Stimulated activated CD4-positive, alpha-beta T cell treated with anti-CD3 and anti-CD28 coated beads, Interleukin-4, amount 100 ng/mL, for 48 hours (primary cell): ENCODE results near the gene APOH.

Experiments used
- DNase-seq, 2 donors: peaks; one replicate each; pipeline ENCODE4 v3.0.0-alpha.2; 2020; ENCODE audit warnings: low read depth in 2 of 2

Gene APOH

DNA sequence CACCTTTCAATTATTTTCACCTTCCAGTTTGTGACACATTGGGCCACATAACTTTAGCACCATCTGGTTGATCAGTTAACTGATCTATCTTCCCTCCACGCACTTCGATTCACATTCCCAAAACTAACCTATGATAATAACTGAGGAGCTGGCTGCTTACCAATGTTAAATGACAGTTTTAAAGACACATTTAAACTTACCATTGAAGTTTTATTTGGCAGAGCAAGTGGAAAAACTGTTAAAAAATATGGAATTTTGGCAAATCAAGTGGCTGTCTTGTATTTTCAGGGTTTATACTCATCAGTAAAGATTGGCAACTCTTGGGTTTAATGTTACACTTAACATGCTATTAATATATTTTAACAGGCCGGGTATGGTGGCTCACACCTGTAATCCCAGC is 5.4 kb upstream of the APOH start:
- no peak for DNase-seq

DNA sequence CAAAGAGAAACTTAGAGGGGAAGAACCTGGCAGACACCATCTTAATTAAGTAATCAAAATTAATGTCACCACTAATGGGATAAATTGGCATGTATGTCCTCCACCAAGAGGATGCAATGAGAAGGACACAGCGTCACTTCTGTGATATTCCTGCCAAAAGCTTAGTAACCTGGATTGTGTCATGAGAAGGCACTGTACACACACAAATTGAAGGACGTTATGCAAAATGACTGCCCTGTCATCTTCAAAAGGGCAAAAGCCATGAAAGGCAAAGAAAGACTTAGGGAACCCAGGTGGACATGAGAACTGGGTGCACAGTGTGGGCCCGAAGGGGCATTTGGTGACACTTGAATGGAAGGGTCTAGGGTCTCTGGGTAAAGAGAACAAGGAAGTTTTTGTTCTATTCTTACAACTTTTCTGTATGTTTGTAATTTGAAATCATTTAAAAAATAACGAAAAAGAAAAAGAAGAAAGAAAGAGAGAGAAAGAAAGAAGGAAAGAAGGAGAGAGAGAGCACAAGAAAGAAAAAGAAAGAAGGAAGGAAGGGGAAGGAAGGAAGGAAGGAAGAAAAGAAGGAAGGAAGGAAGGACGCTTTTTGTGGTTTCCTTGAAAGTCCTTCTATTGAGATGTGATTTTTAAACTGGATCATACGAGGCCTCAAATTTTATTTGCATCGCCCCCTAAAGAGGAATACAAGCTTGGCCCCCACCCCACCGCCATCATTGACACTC is 4.0 kb upstream of the APOH start:
- no peak for DNase-seq

DNA sequence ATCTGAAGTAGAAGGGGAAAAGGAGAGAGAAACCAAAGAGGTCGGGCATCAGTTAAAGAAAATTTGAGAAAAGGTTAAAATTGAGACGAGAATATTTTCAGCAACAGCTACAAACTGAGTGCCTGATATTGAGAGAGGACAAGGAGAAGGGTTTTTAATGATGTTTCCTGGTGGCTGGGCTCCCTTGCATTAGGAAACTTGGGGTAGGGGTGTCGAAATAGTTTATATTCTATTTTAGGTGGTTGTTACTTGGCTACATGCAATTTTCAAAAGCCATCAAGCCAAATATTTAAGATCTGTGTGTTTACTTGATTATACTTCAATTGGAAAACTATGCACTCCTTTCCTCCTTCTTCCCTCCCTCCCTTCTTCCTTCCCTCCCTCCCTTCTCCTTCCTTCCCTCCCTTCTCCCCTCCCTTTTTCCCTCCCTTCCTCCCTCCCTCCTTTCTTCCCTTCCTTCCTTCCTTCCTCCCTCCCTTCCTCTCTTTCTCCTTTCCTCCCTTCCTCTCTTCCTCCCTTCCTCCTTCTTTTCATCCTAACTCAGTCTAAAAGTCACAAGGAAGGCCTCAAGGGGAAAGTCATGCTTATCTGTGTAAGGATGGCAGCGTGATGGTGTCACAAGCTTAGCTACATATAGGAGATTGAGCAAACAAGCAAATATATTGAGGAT is 1.8 kb upstream of the APOH start:
- DNase-seq: no peak

DNA sequence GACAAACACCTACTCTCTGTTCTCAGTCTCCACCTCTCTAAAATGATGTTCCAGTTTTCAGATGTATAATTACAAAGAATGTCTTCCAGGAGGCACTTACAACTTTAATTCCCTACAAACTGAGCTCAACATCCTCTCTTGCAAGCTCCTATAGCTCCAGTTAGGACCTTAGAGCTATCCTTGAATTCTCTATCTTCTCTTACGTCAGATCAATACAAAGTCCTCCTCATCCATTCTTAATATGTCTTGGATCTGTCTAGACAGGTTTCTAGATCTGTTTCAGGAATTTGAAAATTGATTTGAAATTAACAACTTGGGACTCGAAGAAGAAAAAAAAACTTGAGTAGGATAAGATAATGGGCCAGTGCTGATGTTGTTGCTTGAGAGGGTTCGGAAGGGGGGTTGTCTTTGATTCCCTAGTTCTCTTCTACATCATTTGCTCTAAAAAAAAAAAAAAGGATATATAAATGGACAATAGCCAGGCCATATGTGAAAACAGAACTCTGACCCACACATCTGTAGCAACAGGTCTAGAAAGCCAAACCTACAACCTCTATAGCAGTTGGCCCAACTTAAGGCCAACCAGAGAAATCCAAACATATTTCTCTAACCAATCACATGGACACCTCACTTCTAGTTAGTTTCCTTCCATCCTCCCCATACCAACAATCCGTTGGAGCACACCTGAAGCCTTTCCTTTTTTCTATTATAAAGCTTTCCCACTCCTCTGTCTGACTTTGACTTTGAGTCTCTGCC is 746 bp upstream of the APOH start:
- no peak for DNase-seq

DNA sequence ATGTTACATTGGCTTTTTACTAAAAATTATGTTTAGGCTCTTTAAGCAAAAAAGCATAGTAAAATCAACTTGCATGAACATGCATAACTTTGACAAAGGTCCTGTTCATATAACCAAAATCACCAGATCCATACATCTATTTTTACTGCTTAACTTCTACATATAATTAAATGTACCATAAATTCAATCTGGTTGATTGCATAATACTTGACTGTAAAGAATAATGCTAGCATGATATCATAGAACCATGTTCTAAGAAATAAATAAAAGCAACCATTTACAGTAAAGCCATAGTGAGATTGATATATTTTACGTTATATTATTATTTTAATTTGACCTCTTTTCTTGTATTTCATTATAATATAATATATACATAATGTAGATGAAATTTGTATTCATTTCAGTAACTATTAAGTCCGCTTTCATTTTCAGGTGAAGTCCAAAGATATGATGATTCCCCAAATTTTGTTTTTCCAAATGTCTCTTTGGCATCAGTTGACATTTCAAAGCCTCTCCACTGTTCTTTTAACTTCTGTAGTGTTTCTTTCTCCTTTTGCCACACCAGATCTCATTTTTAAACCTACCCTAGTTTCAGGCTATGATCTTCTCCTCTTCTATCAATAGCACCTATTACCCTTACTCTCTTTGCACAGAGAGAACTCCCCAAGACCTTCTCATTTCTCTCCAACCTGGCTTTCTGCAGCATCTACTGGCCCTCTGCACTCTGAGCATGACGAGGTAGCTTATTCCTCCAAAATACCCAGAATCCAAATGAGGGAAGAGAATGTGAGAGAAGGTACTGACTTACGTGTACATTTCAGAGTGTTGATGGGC is 1.8 kb downstream of the APOH start:
- DNase-seq: no peak

DNA sequence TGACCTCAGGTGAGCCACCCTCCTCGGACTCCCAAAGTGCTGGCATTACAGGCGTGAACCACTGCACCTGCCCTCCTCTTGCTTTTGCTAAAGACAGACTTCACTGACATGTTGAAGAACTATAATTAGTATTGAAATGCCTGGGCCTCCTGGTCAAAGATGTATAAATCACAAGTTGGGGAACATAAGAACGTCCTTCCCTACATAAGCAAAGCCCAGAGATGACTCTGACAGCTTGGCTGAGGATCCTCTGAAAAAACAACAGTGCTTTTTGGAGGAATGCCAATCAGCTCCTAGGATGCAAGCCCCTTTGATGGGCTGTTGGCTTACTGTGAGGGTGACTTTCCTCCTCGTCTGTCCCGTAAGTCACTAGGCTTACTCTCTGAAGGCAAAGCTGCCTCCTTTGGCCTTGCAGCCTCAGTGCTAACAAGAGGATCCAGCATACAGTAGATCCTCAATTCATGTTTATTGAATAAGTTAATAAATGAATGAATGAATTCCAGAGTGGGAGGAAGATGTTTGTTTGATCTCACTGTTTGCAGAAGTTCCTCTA is 6.3 kb downstream of the APOH start:
- no peak for DNase-seq

DNA sequence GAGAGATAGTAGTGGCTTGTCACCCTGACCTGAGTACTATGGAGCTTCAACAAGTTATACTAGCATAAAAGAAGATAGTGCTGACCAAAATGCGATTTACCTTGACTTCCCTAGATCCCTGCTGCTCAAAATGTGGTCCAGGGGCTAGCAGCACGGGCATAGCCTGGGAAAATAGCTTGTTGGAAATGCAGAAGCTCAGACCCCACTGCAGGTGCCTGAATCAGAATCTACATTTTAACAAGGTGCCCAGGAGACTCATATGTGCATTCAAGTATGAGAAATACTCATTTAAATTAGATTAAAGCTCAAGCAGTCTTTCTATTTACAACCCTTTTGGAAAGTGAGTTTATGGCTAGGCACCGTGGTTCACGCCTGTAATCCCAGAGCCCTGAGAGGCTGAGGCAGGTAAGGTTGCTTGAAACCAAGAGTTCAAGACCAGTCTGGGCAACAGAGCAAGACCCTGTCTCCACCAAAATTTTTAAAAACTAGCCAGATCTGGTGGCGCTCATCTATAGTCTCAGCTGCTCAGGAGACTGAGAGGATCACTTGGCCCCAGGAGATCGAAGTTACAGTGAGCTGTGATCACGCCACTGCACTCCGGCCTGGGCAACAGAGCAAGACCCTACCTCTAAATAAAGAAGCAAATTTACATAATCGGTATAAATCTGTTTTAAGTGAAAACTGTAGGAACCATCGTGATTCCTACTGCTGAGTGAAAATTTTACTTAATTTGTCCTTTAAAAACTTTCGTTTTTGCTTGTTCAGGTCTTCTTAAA is 7.3 kb downstream of the APOH start:
- DNase-seq: no peak

DNA sequence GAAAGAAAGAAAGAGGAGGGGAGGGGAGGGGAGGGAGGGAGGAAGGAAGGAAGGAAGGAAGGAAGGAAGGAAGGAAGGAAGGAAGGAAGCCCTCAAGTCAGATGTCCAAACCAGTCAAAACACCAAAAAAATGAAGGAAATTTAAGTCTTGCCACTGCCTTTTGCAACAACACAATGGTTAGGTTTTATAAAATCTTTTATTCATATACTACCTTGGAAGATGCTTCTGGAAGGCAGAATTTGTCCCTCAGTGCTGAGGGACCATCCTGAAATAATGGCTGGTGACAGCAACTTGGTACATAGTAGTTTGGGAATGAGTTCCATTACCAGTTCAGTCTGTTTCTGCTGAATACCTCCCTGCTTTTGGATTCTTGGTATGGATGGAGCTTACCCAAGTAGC is 7.9 kb downstream of the APOH start:
- DNase-seq: no peak

DNA sequence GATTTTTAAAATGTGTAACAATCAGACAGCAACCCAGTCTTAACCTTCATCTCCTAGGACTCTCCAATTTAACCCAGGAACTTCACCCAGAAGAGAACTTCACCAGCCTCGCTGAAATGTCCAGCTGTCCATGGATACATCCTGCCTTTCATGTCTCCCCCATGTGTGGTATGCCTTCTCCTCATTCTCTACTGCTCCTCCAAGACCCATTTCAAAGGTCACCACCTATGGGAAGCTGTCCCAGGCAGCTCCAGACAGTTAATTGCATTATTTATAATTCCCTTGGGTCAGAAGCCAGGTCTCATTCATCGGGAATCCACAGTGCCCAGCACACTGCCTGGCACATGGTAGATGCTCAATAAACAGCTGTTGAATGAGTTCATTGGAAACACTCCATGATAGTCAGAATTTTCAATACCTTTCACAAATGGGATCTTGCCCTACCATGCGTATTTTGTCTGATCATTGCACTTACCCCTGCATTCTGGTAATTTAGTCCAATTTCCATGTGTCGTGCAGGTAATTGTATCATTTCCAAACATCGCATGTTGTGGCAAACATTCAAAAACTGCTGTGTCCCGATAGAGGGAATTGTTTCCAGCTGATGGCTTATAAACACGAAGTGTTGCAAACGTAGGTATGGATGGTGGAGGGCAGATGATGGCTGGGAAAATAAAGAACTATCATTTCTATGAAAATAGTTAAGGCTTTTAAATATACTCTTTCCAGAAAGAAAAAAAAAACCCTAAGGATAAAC is 9.0 kb downstream of the APOH start:
- DNase-seq: no peak

DNA sequence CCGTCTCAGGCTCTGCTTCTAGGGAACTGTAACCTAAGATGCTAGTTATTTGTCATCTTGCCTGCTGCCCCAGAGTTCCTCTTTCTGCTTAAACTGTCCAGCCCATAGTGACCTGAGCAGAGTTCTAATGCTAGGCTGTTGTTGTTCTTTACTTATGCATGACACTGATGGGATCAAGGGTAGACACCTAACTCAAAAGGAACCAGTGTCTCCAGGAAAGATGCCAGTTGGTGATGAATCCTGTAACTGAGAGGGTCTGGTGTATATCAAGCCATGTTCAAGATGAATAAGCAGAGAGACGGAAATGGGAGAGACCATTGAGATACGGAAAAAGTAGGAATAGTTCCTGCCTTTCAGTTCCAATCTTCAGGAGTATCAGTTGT is 13.7 kb downstream of the APOH start:
- no peak for DNase-seq

DNA sequence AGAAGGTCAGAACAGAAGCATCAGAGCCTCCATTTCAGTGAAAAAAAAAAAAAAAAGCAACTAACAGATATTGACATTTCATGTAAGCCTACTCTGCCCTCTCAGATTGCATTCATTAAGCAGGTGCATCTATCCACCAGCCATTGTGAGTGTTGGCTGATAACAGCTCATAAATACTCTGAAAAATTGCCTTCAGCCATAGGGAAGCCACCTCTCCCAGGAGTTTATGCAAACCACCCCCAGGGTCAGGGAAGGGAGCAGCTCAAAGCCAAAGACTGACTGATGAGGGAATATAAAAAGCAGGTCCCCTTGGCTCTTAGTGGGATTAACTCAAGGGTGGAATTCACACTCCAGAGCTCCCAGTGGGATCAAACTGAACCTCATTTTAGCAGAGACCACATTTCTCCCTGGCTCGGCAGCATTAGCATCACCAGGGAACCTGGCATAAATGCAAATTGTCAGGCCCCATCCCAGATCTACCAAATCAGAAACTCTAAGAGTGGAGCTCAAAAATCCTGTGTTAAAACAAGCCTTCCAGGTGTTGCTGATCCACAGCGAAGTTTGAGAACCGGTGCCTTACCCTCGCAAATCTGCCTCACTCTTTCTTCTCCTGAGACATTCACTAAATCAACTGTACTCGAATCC is 14.2 kb downstream of the APOH start:
- no peak for DNase-seq

DNA sequence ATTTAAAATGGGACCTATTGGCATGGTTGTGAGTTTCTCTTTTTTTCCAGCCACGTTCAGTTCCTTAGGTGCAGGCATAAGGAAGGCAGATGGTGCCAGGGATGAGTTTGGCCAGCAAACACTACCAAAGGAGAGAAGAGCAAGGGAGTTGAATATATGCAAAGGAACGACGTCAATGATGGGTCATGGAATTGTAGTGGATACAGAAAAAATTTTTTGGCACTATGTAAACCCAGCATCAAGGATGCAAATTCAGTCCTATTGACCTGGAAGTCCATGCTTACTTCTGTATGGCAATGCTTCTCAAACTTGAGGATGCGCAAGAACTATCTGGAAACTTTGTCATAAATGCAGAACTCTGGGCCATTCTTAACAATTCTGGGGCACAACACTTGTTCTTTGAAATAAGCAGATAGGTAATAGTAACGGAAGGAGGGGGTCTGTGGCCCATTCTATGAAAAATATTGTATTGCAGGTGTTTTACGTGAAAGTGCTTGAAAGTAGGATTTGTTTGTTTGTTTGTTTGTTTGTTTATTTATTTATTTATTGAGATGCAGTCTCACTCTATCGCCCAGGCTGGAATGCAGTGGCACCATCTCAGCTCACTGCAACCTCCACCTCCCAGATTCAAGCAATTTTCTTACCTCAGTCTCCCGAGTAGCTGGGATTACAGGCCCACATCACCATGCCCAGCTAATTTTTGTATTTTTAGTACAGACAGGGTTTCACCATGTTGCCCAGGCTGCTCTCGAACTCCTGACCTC is 18.0 kb downstream of the APOH start:
- DNase-seq: no peak

DNA sequence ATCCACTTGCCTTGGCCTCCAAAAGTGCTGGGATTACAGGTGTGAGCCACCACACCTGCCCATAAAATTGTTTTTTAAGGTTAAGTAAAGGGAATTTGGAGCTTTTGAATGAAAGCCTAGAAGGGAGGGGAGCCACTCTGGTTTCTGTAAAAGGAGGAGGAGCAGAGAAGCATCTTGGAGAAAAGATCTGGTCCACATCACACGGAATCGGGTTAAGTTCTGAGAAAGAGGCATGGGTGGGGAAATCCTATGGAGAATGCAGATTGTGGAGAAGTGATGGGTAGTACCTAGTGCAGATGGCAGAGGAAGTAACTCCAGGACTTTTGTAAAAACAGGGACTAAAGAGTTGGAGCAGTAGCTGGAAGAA is 19.0 kb downstream of the APOH start:
- no peak for DNase-seq

DNA sequence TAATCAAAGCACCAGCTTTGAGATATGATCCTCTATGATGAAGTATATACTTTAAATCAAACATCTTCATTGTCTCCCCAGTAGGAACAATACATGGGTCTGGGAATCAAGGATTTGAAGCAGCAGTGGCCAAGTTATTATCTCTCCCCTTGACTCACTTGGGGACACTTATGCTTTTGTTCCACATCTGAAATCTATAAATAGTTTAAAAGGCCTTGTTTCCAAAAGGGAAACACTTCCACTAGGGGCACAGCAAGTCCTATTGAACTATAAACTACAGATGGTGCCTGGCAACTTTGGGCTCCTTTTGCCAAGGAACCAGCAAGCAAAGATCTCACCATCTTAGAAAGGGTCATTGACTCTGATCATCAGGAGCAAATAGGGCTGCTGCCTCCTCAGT is 21.3 kb downstream of the APOH start:
- no peak for DNase-seq

DNA sequence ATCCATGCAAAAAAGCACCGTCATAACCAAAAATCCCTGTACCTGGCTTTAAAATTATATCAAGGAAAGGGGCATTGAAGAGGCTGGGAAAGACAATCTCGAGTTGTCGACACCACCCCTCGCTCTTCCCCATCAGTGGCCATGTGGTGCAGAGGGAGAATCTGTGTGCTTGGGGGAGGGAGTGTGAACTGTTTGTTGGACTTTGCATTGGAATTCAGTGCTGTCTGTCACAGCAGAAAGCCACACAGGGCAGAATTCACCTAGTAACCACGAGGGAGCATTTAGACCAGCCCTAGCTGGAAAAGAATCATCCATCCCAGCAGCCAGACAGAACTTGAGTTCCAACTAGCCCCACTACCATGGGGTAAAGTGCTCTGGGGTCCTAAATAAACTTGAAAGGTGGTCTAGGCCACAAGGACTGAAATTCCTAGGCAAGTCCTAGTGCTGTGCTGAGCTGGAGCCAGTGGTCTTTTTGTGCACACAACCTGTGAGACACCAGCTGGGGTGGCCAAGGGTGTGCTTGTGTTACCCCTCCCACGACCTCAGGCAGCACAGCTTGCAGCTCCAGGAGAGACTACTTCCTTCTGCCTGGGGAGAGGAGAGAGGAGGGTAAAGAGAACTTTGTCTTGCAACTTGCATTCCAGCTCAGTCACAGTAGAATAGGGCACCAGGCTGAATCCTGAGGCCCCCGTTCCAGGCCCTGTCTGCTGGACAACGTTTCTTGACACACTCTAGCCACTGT is 25.8 kb downstream of the APOH start:
- no peak for DNase-seq

DNA sequence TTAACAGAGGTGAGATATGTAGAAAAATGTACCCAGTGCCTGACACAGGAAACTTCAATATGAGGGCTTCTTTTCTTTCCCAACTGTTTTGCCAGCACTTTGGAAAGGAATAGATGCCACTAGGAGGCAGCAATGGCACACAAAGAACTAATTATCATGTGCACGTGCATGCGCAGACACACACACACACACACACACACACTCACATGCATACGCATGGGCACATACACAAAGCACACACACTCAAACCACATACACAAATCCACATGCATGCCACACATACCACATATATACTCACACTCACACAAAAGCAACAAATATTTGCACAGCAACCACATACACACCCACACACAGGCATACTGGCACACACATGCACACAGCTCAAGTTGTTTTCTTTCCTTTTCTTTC is 28.5 kb downstream of the APOH start:
- peak; percentile 24 to 30 for DNase-seq

DNA sequence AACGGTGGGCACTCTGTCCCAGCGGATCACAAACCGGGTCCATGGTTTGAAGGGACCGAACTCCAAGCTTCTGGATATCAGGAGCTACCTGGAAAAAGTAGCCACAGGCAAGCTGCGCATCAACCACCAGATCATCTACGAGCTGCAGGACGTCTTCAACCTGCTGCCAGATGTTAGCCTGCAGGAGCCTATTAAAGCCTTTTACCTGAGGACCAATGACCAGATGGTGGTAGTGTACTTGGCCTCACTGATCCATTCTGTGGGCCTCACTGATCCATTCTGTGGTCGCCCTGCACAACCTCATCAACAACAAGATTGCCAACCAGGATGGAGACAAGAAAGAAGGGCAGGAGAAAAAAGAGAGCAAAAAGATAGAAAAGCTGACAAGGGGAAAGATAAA is 31.0 kb downstream of the APOH start:
- DNase-seq: no peak

DNA sequence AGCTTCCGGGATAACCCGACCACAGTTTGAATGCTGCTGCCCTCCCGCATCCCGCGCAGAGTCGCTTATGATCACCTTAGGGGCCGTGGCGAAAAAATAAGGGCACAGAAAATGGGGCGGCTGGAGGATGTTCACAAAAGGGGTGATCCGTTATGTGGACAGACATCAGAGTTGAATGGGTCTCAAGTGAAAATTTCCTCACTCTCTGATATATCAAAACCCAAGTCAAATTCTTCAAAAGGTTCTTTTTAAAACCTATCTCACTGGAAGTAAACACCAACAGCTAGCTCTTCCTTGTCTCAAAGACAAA is 36.9 kb downstream of the APOH start:
- DNase-seq: no peak
